ENCODE data around the gene VTN.

Gene VTN

GRCh38 chr17:28320215-28321061 is 49.7 kb downstream of the VTN start:
- no peak for DNase-seq (ENCODE audit: extremely low read depth, low read depth)
- no peak for TF ChIP-seq CTCF (IDR thresholded peaks at IDR 0.05; ENCODE audit: low read depth, low read length, missing control alignments)
- H3K4me3 ChIP-seq (replicated peaks; ENCODE audit: low read depth, low read length) = peak overlapping the region; percentile 85

- no peak for DNase-seq (ENCODE audit: extremely low read depth, low read depth)
- H3K4me3 ChIP-seq (replicated peaks; ENCODE audit: low read depth, low read length) = peak overlapping the region; percentile 85
- no peak for TF ChIP-seq CTCF (IDR thresholded peaks at IDR 0.05; ENCODE audit: low read depth, low read length, missing control alignments)
These were observed 50.5 kb downstream of the VTN start for GRCh38 chr17:28319598-28319935.

- H3K4me3 ChIP-seq (replicated peaks; ENCODE audit: low read depth, low read length) = peak within 1 kb of the TSS; percentile 85
- TF ChIP-seq CTCF (IDR thresholded peaks at IDR 0.05; ENCODE audit: low read depth, low read length, missing control alignments) = no peak
- peak; percentile 91 for DNase-seq (ENCODE audit: extremely low read depth, low read depth)
These were observed 51.1 kb downstream of the VTN start, which contains the start of gene TMEM97 for GRCh38 chr17:28318759-28319597. Gene TMEM97 (plus strand): TSS chr17:28319200. CDS start chr17:28319240, 40 bp downstream.

- H3K4me3 ChIP-seq (replicated peaks; ENCODE audit: low read depth, low read length) = peak overlapping the region; percentile 85
- no peak for TF ChIP-seq CTCF (IDR thresholded peaks at IDR 0.05; ENCODE audit: low read depth, low read length, missing control alignments)
- no peak for DNase-seq (ENCODE audit: extremely low read depth, low read depth)
These were observed 51.9 kb downstream of the VTN start for GRCh38 chr17:28317966-28318758.

All from HFF-Myc (cell line).